ENCODE results near the gene ACKR3. TPM values are rescaled to one million over a fixed set of nuclear protein-coding genes. Genes with fewer than 3 reads are reported as not detected.

ACKR3 gene
- total RNA-seq, 1 experiment from 2014 or later = 3.9 TPM

DNA sequence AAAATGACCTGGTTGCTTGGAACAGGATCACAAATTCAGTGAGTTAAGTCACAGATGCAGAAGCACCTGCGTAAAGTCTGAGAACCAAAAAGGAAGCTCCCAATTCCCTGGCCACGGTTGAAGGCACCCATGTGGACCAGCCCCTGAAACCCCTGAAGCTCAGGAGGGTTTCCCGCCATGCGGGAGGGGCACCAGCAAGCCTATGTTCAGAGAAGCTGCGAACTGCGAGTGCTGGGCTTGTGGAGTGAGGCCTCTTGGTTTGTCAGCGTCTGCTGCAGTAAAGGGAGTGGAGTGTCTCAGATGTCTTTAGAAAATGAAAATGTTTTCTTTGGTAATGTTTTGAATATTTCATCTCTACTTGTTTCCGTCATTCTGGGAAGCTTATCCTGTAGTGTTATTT is 16.1 kb upstream of the ACKR3 start:
- no peaks in the 10 kb centered on the region for H3K9me3 Mint-ChIP-seq (ENCODE audit: unreplicated experiment)
- H3K36me3 Mint-ChIP-seq (ENCODE audit: insufficient read depth, unreplicated experiment) = no peaks in the 10 kb centered on the region
- ChIA-PET CTCF (no interaction called here), POLR2A (no interaction called here)
- BruUV-seq (replicated peaks) = no TSS peak
- no peak overlapping the region for H3K4me3 ChIP-seq (ENCODE audit: low read depth, low read length)
- intact Hi-C loops (cut with micrococcal nuclease; ENCODE audit: unreplicated experiment) = no loop called here
- H3K4me1 Mint-ChIP-seq (ENCODE audit: low read depth, unreplicated experiment) = no peaks in the 10 kb centered on the region
- TF ChIP-seq, protein P1, sequence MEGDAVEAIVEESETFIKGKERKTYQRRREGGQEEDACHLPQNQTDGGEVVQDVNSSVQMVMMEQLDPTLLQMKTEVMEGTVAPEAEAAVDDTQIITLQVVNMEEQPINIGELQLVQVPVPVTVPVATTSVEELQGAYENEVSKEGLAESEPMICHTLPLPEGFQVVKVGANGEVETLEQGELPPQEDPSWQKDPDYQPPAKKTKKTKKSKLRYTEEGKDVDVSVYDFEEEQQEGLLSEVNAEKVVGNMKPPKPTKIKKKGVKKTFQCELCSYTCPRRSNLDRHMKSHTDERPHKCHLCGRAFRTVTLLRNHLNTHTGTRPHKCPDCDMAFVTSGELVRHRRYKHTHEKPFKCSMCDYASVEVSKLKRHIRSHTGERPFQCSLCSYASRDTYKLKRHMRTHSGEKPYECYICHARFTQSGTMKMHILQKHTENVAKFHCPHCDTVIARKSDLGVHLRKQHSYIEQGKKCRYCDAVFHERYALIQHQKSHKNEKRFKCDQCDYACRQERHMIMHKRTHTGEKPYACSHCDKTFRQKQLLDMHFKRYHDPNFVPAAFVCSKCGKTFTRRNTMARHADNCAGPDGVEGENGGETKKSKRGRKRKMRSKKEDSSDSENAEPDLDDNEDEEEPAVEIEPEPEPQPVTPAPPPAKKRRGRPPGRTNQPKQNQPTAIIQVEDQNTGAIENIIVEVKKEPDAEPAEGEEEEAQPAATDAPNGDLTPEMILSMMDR (IDR thresholded peaks at IDR 0.05; ENCODE audit: insufficient read depth in 1 of 2, low read depth in 1 of 2, low read length in 1 of 2, severe bottlenecking in 1 of 2, unreplicated experiment in 1 of 2) = no peak
- no peak overlapping the region for H3K4me3 Mint-ChIP-seq (ENCODE audit: unreplicated experiment)
- H3K27me3 Mint-ChIP-seq (ENCODE audit: insufficient read depth, unreplicated experiment) = no peaks in the 10 kb centered on the region
- no peaks in the 10 kb centered on the region for H3K9me3 ChIP-seq
- H3K4me1 ChIP-seq = no peaks in the 10 kb centered on the region
- DNase-seq = no peak
- no peaks in the 10 kb centered on the region for H3K36me3 ChIP-seq (ENCODE audit: control insufficient read depth, insufficient read depth, low read length)
- H3K27me3 ChIP-seq (replicated peaks; ENCODE audit: control insufficient read depth, insufficient read depth, low read length) = no peaks in the 10 kb centered on the region
- no peak overlapping the region for H3K27ac Mint-ChIP-seq (ENCODE audit: unreplicated experiment)

DNA sequence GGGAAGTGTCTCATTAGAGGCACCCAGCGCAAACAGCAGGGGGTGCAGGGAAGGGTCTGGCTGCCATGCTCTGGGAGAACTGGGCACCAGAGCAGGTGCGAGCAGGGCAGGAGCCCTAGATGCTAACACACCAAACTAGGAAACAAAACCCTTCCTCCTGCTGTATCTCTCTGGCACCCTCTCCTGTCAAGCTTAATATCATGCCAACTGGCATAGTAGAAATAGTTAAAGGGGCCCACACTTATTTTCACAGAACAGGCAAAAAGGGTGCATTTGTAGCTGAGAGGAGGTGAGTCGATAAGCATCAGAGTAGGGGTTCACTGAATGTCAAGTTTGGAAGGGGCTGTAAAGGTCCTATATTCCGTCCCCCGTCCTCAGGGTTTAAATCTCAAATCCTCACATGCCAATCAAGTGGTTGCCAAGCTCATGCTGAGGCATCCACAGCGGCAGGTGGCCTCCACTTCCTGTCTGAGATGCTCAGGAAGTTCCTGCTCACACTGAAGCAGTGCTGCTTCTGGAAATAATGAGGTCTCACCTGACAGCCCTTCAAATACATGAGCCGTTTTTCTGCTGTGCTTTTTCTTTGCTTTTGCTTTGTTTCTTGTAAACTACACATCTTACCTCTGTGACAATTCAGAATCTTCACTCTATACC is 14.9 kb upstream of the ACKR3 start:
- Histone ChIP-seq H3K36me3 (ENCODE audit: control insufficient read depth, insufficient read depth, low read length) (no peaks in the 10 kb centered on the region), H3K4me3 (ENCODE audit: low read depth, low read length) (no peak overlapping the region), H3K4me1 (no peaks in the 10 kb centered on the region), H3K9me3 (no peaks in the 10 kb centered on the region), H3K27me3 (replicated peaks; ENCODE audit: control insufficient read depth, insufficient read depth, low read length) (no peaks in the 10 kb centered on the region)
- H3K4me3 Mint-ChIP-seq (ENCODE audit: unreplicated experiment) = no peak overlapping the region
- BruUV-seq (replicated peaks) = no TSS peak
- H3K27me3 Mint-ChIP-seq (ENCODE audit: insufficient read depth, unreplicated experiment) = no peaks in the 10 kb centered on the region
- no peak for DNase-seq
- H3K36me3 Mint-ChIP-seq (ENCODE audit: insufficient read depth, unreplicated experiment) = no peaks in the 10 kb centered on the region
- H3K27ac Mint-ChIP-seq (ENCODE audit: unreplicated experiment) = no peak overlapping the region
- H3K9me3 Mint-ChIP-seq (ENCODE audit: unreplicated experiment) = no peaks in the 10 kb centered on the region
- intact Hi-C loops (cut with micrococcal nuclease; ENCODE audit: unreplicated experiment) = no loop called here
- H3K4me1 Mint-ChIP-seq (ENCODE audit: low read depth, unreplicated experiment) = no peaks in the 10 kb centered on the region
- POLR2A ChIA-PET = no interaction called here
- TF ChIP-seq, protein P1 (IDR thresholded peaks at IDR 0.05; ENCODE audit: insufficient read depth in 1 of 2, low read depth in 1 of 2, low read length in 1 of 2, severe bottlenecking in 1 of 2, unreplicated experiment in 1 of 2) = no peak
- CTCF ChIA-PET = interaction anchor here (0.9 kb wide), 1 partner anchor 28 kb away, joined by 3 read pairs; no protein-coding TSS in a partner anchor

DNA sequence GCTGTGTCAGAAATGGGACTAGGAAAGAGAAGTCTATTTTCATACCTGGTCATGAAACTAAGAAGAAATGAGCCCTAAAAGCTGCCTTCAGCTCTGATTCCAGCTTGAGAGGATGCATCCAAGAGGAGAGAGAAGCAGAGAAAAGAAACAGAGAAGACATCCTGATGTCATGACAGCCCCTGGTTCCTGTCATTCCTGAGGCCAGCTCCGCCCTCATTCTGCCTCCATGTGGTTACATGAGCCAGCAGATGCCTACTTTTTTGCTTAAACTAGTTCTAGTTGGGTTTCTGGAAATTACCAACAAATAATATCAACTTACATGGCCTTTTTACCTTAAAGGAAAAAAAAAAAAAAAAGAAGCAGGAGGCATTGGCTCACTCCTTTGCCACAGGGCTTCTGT is 14.1 kb upstream of the ACKR3 start:
- intact Hi-C loops (cut with micrococcal nuclease; ENCODE audit: unreplicated experiment) = no loop called here
- BruUV-seq (replicated peaks) = no TSS peak
- POLR2A ChIA-PET = no interaction called here
- no peak overlapping the region for H3K4me3 ChIP-seq (ENCODE audit: low read depth, low read length)
- CTCF ChIA-PET = interaction anchor here (0.9 kb wide), 1 partner anchor 29 kb away, joined by 3 read pairs; no protein-coding TSS in a partner anchor
- no peaks in the 10 kb centered on the region for H3K36me3 Mint-ChIP-seq (ENCODE audit: insufficient read depth, unreplicated experiment)
- H3K9me3 ChIP-seq = no peaks in the 10 kb centered on the region
- H3K4me1 Mint-ChIP-seq (ENCODE audit: low read depth, unreplicated experiment) = no peaks in the 10 kb centered on the region
- no peak for DNase-seq
- H3K36me3 ChIP-seq (ENCODE audit: control insufficient read depth, insufficient read depth, low read length) = no peaks in the 10 kb centered on the region
- H3K27me3 Mint-ChIP-seq (ENCODE audit: insufficient read depth, unreplicated experiment) = no peaks in the 10 kb centered on the region
- H3K4me1 ChIP-seq = no peaks in the 10 kb centered on the region
- H3K27me3 ChIP-seq (replicated peaks; ENCODE audit: control insufficient read depth, insufficient read depth, low read length) = no peaks in the 10 kb centered on the region
- H3K27ac Mint-ChIP-seq (ENCODE audit: unreplicated experiment) = no peak overlapping the region
- TF ChIP-seq, protein P1 (IDR thresholded peaks at IDR 0.05; ENCODE audit: insufficient read depth in 1 of 2, low read depth in 1 of 2, low read length in 1 of 2, severe bottlenecking in 1 of 2, unreplicated experiment in 1 of 2) = no peak
- no peak overlapping the region for H3K4me3 Mint-ChIP-seq (ENCODE audit: unreplicated experiment)
- H3K9me3 Mint-ChIP-seq (ENCODE audit: unreplicated experiment) = no peaks in the 10 kb centered on the region

All from Caco-2 (cell line).